Choroid plexus epithelial cell (primary cell): ENCODE results near the gene EBNA1BP2.

ENCODE experiments used
- DNase-seq: peaks from one replicate; pipeline ENCODE4 v3.0.0-alpha.2; 2010; ENCODE audit warnings: low read depth
- H3K4me3 ChIP-seq: 2 replicates; pipeline ENCODE4 v1.5.1; 2011; ENCODE audit warnings: low read depth, mild to moderate bottlenecking, control low read depth, low read length, moderate library complexity
- TF ChIP-seq, protein P1 (sequence below): conservative IDR thresholded peaks from 2 replicates; pipeline ENCODE4 v1.5.1; 2011; ENCODE audit warnings: low read depth, mild to moderate bottlenecking, control low read depth, inconsistent platforms, low read length, moderate library complexity

EBNA1BP2 gene

DNA sequence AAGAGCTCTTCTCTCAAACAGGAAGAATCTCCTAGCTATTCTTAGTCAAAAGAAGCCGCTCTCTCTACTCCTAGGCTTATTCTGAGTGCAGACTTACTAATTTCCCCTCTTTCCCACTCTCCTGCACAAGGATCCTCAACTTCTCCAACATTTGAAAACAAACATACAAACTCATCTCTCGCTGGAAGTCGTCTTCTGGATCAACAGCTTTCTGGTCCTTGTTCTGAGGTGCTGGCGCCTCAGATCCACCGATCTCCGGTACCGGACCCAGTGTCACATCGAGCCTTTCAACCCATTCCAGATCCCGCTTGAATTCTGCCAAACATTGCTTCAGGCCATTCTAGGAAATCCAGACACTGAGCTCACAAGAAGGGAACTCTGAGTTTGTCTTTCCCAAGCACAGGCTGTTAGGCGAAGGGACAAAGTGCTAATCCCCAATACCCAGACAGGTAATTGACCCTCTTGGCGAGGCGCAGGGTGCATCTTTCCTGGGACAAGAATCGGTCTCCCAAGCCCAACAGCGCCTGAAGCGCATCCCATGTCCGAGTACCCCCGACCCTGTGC, 696 bp downstream of the EBNA1BP2 start:
- DNase-seq: peak; percentile 9
- peak overlapping the region; percentile 95 for H3K4me3 ChIP-seq
- TF ChIP-seq, protein P1, sequence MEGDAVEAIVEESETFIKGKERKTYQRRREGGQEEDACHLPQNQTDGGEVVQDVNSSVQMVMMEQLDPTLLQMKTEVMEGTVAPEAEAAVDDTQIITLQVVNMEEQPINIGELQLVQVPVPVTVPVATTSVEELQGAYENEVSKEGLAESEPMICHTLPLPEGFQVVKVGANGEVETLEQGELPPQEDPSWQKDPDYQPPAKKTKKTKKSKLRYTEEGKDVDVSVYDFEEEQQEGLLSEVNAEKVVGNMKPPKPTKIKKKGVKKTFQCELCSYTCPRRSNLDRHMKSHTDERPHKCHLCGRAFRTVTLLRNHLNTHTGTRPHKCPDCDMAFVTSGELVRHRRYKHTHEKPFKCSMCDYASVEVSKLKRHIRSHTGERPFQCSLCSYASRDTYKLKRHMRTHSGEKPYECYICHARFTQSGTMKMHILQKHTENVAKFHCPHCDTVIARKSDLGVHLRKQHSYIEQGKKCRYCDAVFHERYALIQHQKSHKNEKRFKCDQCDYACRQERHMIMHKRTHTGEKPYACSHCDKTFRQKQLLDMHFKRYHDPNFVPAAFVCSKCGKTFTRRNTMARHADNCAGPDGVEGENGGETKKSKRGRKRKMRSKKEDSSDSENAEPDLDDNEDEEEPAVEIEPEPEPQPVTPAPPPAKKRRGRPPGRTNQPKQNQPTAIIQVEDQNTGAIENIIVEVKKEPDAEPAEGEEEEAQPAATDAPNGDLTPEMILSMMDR: no peak

DNA sequence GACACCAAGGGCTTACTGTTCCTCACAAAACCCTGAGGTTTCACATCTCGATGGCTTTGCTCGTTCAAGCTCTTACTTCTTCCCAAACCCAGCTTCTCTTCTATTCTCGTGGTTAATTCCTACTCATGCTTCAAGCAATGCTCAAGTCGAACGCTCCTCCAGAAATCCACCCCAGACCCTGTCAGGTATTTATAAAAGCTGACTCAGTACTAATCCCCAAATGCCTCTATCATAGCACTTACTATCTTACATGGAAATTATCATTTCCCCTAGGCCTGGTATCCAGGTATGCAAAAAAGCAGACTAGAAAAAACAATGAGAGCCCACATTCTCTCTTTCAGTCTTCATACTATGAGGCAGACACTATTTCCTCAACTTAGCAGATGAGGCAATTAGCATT, 6.3 kb downstream of the EBNA1BP2 start:
- H3K4me3 ChIP-seq: no peak overlapping the region
- no peak for DNase-seq
- TF ChIP-seq, protein P1: no peak

DNA sequence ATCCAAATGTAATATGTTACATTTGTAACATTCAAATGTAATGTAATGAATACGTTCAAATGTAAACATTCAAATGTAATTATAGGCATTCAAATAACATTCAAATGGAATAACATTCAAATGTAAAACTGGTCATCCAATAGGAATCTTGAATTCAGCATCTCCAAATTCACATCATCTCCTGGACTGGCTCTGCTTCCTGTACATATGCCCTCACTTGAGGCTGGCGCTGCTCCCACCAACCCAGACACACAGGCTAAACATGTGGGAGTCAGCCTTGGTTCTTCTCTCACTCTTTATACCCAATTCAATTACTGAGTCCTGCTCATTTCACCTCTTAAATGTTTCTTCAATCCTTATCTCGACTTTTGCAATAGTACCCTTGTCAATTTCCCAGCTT, 6.9 kb downstream of the EBNA1BP2 start:
- TF ChIP-seq, protein P1: no peak
- no peak overlapping the region for H3K4me3 ChIP-seq
- no peak for DNase-seq

DNA sequence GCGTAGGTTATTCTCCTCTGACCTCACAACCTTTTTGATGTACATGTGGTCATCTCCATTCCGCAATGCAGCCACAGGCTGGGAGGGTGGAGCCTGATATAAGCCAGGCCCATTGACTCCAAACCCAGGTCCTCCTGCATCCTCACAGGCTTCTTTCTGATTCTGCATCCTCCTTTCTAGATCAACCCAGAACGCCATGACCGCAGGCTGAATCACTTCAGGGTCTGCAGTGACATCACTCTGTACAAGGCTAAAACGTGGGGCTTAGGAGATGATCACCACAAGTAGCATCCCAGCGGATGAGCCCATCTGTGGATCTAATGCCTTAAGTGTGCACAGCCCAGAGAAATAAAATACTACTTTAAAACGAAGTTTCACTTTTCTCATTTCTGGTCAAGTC, 16.1 kb downstream of the EBNA1BP2 start:
- H3K4me3 ChIP-seq: no peak overlapping the region
- DNase-seq: no peak
- TF ChIP-seq, protein P1: no peak

DNA sequence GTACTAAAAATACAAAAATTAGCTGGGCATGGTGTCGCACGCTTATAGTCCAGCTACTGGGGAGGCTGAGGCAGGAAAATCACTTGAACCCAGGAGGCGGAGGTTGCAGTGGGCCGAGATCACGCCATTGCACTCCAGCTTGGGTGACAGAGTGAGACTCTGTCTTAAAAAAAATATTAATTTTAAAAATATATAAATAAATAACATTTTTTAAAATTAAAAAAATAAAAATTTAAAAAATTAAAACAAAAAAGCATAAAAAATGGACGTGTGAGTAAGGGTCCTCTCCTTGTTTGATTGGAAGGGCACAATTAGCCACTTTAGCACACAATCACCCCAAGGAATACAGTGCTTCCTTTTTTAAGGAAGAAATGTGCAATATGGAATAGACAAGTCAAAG, 18.6 kb downstream of the EBNA1BP2 start:
- H3K4me3 ChIP-seq: no peak overlapping the region
- TF ChIP-seq, protein P1: no peak
- no peak for DNase-seq

DNA sequence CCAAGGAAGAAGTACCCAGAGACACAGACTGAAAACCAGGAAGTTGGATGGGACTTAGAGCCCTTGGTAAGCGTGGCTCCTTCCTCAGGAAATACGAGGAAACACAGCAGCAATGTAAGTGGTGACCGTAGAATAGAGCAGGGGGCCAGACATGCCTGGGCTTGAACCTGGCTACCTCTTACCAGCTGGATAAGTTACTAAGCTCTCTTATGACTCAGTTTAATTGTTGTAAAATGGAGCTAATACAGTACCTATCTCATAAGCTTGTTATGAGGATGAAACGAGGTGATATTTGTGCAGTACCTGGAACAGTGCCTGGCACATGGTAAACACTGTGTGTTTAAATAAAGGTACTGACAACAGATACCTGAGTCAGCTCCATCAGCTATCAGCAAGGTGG, 19.2 kb downstream of the EBNA1BP2 start:
- DNase-seq: peak; percentile 5

DNA sequence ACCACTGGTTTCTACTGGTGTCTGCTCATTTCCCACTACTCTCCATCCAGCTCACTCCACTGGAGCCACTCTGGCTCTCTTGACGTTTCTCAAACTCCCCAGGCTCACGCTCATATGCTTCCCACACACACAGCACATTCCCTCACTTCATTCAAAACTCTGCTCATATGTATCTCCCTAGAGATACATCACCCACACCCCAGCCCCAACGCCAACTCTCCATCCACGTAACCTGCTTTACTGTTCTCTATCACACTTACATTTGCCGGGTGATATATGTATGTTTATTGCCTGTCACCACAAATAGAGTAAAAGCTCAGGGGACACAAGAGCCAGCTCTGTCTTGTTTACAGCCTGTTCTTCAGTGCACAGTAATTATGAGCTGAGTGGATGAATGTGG, 22.2 kb downstream of the EBNA1BP2 start:
- TF ChIP-seq, protein P1: no peak
- no peak for DNase-seq
- H3K4me3 ChIP-seq: no peak overlapping the region

More for the DNA sequence above, 19.2 kb downstream of the EBNA1BP2 start:
- TF ChIP-seq, protein P1: no peak
- H3K4me3 ChIP-seq: no peak overlapping the region
